Measurements from ENCODE around the gene MAMLD1.
"Not testable (repeated sequence)": the region's sequence is repeated elsewhere in the genome, so short reads cannot be mapped to it uniquely, and the experiment has no call there.

The MAMLD1 gene

DNA sequence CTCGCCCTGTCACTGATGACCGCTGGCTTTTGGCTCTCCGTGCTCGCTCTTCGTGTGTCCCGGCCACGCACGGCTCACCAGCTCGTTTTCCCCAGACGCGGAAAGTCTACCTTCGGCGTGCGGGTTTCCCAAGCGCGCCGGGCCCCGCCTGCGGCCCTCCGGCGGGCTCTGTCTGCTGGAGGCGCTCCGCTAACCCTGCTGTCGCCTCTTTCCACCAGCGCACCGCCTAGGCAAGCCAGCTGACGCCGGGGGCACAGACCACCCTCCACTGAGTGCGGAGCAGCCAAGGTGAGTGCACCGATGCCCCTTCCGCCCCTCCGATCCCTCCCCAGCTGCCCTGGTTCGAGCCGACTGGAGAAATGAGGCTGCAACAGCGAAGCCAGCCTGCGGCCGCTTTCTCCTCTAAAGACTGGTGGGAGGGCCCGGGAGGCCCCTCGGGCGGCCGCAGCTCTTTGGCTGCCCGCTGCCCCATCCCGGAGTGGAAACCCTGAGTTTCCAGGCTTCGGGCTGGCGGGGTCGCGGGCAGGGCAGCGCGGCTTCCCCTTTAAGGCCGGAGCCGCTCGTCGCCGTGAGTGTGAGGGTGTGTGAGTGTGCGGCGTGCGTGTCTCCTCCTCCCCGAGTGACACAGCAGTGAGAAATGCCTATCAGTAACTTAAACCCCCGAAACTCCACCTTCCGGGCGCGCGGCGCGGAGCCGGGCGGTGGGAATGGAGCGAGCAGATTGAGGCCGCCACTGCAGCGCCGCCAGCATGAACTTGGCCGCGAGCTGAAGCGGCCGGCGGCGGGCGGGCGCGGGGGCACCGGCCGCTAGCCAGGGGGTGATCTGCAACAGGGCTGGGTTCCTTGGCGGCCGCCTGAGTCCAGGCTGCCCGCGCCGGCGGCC is at the start of gene MAMLD1:
Gene MAMLD1, plus strand, starts transcription at position 719 of the 883 bp plus-strand sequence. CDS start 82,200 bp downstream, outside the sequence.
- DNase-seq = no peak

GRCh38 chrX:150313514-150313913 is 49.6 kb upstream of the MAMLD1 start:
- DNase-seq = no peak

DNA sequence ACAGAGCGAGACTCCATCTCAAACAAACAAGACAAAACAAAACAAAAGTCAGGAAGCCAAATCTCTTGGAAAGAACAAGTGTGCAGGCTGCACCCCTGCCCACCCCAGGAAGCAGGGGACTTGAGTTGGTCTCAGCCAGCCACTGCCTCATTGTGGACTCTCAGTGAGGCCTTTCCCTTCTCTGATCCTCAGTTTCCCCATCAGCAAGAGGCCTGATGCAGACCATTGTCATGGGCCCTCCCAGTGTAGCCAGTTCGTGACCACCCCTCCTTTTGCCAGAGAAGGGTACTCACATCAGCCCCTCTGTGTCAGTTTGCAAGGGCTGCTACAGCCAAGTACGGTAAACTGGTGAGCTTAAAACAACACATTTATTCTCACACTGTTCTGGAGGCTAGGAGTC is 48.9 kb upstream of the MAMLD1 start:
- no peak for DNase-seq

GRCh38 chrX:150316564-150316963 is 46.6 kb upstream of the MAMLD1 start:
- no peak for DNase-seq

DNA sequence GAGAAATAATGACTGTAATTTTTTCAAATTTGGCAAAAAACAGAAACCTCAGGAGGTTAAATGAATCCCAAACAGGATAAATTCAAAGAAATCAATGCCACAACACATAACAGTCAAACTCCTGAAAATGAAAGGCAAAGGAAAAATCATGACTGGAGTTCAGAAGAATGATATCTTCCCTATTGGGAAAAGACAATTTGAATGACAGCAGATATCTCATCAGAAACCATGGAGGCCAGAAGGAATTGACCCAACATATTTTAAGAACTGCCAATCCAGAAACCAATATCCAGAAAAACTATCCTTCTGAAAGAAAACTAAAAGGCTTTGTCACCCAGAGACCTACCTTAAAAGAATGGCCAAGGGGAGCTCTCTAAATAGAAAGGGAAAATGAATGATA is 40.1 kb upstream of the MAMLD1 start:
- no peak for DNase-seq

GRCh38 chrX:150324035-150324728 is 38.9 kb upstream of the MAMLD1 start:
- no peak for DNase-seq

GRCh38 chrX:150324919-150325318 is 38.2 kb upstream of the MAMLD1 start:
- no peak for DNase-seq

DNA sequence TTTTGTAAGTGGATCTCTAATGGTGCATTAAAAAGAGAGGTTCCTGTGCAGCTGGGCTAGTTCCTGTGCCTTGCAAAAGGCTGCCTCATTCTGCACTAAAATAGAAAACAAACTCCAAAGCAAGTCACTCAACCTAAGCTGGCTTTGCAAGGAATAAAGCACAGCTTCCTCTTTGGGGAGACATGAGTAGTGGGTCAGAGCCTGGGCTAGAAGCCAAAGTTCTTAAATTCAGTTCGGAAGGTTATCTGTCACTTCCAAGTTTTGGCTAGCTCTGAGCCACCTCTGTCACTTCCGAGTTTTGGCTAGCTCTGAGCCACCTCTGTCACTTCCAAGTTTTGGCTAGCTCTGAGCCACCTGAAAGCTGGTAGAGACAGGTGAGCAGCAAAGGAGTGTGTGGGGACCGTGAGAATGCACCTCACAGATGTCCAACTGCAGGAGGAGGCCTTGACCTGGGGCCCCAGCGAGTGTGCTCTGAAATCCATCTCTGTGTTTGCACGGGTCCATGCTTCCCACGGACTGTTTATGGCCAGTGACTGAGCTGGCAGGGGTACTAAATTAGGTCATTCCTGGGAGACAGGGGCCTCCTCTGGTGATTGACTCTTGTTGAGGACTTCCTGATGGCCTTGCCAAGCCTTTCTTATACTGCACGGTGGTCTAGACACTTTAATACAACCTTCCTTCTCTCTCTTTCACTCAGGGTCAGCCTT is 36.4 kb upstream of the MAMLD1 start:
- no peak for DNase-seq

- DNase-seq = no peak
Observed at GRCh38 chrX:150329282-150329681, 33.8 kb upstream of the MAMLD1 start.

DNA sequence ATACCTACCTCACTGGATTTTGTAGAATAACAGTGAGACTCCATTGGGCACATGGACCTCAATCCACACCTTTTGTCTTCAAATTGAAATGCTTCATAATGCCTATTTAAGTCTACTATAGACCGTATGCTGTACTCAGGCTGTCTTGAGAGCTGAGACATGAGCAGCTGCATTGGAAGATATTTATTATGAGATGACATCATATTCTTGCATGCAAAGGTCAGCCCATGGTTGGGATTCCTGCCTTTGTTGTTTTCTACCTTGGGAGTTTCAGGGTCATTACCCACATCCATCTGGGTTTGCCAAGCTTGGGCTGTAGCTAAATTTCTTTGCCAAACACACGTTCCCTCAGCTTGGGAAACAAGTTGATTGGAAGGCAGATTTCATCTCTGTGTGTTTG is 33.2 kb upstream of the MAMLD1 start:
- DNase-seq = no peak

DNA sequence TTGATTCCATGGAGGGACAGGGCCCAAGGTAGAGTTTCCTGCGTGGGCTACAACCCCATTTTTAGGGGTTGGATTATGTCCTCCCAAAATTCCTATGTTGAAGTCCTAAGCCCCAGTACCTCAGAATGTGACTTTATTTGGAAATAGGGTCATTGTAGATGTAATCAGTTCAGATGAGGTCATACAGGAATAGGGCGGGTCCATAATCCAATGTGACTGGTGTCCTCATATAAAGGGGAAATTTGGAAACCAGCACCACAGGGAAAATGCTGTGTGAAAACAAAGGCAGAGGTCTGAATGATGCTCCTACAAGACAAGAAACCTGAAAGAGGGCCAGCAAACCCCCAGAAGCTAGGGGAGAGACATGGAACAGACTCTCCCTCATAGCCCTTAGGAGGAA is 31.1 kb upstream of the MAMLD1 start:
- DNase-seq = no peak

- no peak for DNase-seq
Observed at GRCh38 chrX:150334100-150334499, 29.0 kb upstream of the MAMLD1 start.

DNA sequence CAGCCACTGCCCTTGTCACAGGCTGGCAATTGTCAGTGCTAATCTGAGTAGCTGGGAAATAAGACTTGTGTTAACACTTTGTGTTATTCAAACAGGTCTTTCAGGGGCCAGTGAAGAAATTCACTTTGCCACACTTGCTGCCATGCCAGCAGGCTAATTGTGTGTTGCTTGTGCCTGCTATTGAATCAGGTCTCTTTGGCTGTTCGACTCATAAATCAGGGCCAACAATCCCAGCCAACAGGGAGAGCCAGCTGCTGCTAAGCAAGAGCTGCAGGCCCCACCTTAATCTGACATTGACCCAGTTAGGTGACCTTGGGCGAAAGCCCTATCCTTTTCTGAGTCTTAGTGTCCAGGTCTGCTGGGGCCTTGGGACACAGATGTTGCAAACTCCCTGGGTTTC is 28.1 kb upstream of the MAMLD1 start:
- DNase-seq = no peak

GRCh38 chrX:150337026-150337425 is 26.1 kb upstream of the MAMLD1 start:
- no peak for DNase-seq

- no peak for DNase-seq
Observed at GRCh38 chrX:150337536-150337935, 25.6 kb upstream of the MAMLD1 start.

DNA sequence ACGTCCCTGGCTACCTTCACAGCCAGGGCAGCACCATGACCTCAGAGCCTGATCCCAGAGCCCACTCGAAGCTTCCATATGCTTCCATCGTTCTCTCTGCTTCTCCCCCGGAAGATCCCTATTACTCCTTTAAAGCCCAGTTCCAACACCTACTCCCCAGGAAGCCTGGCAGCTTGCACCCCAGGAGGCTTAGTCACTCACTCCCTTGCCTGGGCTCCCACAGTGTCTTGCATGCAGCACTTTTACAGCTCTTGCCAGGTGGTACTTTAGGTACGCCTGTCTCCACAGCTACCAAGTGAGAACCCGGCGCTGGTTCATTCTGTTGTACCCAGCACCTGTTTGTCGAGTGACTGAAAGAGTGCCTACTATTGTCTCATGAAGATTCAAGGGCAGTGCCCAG is 24.5 kb upstream of the MAMLD1 start:
- no peak for DNase-seq

GRCh38 chrX:150339736-150340135 is 23.4 kb upstream of the MAMLD1 start:
- DNase-seq = no peak

- DNase-seq = not testable (repeated sequence)
Observed at GRCh38 chrX:150340326-150340725, 22.8 kb upstream of the MAMLD1 start.

- DNase-seq = no peak
Observed at GRCh38 chrX:150347471-150347870, 15.6 kb upstream of the MAMLD1 start.

GRCh38 chrX:150348365-150348764 is 14.8 kb upstream of the MAMLD1 start:
- DNase-seq = no peak

DNA sequence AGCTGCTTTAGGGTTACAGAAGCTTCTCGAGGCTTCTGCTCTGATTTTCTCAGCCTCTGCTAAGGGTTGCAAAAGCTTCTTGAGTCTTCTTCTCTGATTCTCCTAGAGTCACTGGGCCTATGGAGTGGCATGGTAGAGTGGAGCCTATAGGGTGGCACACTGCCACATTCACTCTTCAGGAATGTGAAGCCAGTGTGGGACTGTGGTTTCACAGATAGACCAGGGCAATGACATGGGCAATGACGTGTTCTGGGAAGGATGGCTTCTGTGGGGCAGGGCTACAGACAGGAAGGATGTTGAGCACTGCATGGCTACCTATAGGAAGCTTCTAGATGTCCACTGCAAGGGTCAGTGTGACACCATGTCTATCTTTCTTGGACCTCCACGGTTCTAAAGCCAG is 11.0 kb upstream of the MAMLD1 start:
- DNase-seq = no peak

DNA sequence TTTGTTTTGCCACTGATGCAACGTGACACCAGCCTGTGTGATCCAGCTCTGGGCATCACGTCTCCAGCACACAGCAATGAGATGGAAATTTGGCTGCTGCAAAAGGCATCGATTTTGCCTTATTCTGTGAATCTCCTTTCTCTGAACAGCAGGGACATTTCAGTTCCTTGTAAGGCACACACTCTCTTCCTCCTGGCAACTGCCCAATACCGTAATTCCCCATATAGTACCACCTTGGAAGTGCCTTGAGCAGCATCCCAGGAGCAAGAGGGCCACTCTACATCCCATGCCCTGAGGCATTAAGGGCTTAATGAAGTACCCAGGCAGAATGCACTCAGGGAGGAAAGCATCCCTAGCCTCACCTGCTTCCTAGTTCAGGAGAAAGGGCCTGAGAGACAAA is 10.5 kb upstream of the MAMLD1 start:
- no peak for DNase-seq

- DNase-seq = no peak
Observed at GRCh38 chrX:150355913-150356312, 7.2 kb upstream of the MAMLD1 start.

DNA sequence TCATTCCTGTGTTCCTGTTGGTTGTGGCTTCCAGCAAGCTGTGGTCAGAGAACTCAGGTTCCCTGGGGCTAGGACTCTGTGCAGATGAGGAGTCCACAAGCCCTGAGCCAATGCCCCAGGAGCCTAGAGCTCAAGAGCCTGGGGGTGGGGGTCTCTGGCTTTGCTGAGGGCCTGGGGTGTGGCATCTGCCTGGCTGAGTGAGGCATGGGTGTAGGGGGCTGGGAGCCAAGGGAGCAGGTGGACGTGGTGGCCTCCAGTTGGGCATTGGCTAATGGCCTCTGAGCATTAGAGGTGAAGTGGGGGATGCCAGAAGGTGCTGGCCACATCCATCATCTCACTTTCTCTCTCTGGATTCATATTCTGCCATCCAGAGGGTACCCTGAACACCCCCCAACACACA is 5.3 kb upstream of the MAMLD1 start:
- DNase-seq = no peak

All from NCI-H2029 (cell line).